Neural cell (in vitro differentiated cells): ENCODE results near the gene RNF217.

Experiments
- CTCF ChIP-seq: fragments of 450-650 bp; IDR thresholded peaks from 2 replicates; pipeline ENCODE4 v1.5.1; 2014; ENCODE audit warnings: antibody characterized with exemption, mild to moderate bottlenecking, moderate library complexity; ENCODE audit not compliant: poor library complexity, severe bottlenecking
- EP300 ChIP-seq: fragments of 450-650 bp; conservative IDR thresholded peaks from 2 replicates; pipeline ENCODE4 v1.6.1; 2014; ENCODE audit warnings: antibody characterized with exemption, mild to moderate bottlenecking, moderate library complexity; ENCODE audit not compliant: poor library complexity, severe bottlenecking
- EZH2 ChIP-seq: fragments of 200-600, 300-800 bp; shearing (Covaris generic), sonication (generic); IDR thresholded peaks from 2 replicates; pipeline ENCODE4 v1.6.1; 2014; ENCODE audit warnings: antibody characterized with exemption, low read length, borderline replicate concordance, mild to moderate bottlenecking; ENCODE audit not compliant: insufficient read depth, poor library complexity, severe bottlenecking
- MXI1 ChIP-seq: fragments of 450-650 bp; conservative IDR thresholded peaks from 2 replicates; pipeline ENCODE4 v1.6.1; 2014; ENCODE audit warnings: antibody characterized with exemption, mild to moderate bottlenecking; ENCODE audit not compliant: poor library complexity, severe bottlenecking
- POLR2AphosphoS5 ChIP-seq: IDR thresholded peaks from 2 replicates; pipeline ENCODE4 v1.6.1; 2012
- RAD21 ChIP-seq: fragments of 450-650 bp; conservative IDR thresholded peaks from 2 replicates; pipeline ENCODE4 v1.6.1; 2014; ENCODE audit warnings: antibody characterized with exemption, mild to moderate bottlenecking, moderate library complexity
- REST ChIP-seq: IDR thresholded peaks from 2 replicates; pipeline ENCODE4 v1.6.1; 2012; ENCODE audit warnings: borderline replicate concordance
- SMC3 ChIP-seq: fragments of 450-650 bp; conservative IDR thresholded peaks from 2 replicates; pipeline ENCODE4 v1.6.1; 2014; ENCODE audit warnings: antibody characterized with exemption, mild to moderate bottlenecking, moderate library complexity; ENCODE audit not compliant: poor library complexity
- TAF1 ChIP-seq: IDR thresholded peaks from 2 replicates; pipeline ENCODE4 v1.6.1; 2012; ENCODE audit warnings: low read depth

- no peak for TF ChIP-seq CTCF
- TF ChIP-seq REST, result no peak
- TF ChIP-seq EP300, result no peak
- no peak for TF ChIP-seq TAF1
- no peak for TF ChIP-seq SMC3
- no peak for TF ChIP-seq POLR2AphosphoS5
- no peak for TF ChIP-seq EZH2
- no peak for TF ChIP-seq RAD21
- TF ChIP-seq MXI1, result no peak
These were observed 161.9 kb downstream of the RNF217 start for GRCh38 chr6:125124049-125124669.
